ENCODE data around the gene PDGFRB. TPM values are rescaled to one million over a fixed set of nuclear protein-coding genes. Genes with fewer than 3 reads are reported as not detected.

The PDGFRB gene
- total RNA-seq, 2 experiments from 2014 or later: 0.14 to 1.0 TPM

- Mint-ChIP-seq H3K4me3 (no peak overlapping the region), H3K4me1 (ENCODE audit: low read depth) (no peaks in the 10 kb centered on the region), H3K27ac (no peak overlapping the region), H3K27me3 (ENCODE audit: low read depth) (no peaks in the 10 kb centered on the region), H3K36me3 (ENCODE audit: low read depth) (no peaks in the 10 kb centered on the region), H3K9me3 (no peaks in the 10 kb centered on the region)
- intact Hi-C loops (cut with micrococcal nuclease): no loop called here
- DNase-seq: no peak
- CTCF ChIA-PET: interaction anchor here (1.3 to 1.4 kb wide), 3 partner anchors 14 to 259 kb away, joined by 3 to 4 read pairs (median 4); no protein-coding TSS in a partner anchor
These were observed 44.5 kb downstream of the PDGFRB start for GRCh38 chr5:150111122-150111521.

- no peak for DNase-seq
- intact Hi-C loops (cut with micrococcal nuclease): no loop called here
- no peaks in the 10 kb centered on the region for H3K4me1 Mint-ChIP-seq (ENCODE audit: low read depth)
- H3K27ac Mint-ChIP-seq: no peak overlapping the region
- H3K9me3 Mint-ChIP-seq: no peaks in the 10 kb centered on the region
- H3K4me3 Mint-ChIP-seq: no peak overlapping the region
- H3K36me3 Mint-ChIP-seq (ENCODE audit: low read depth): no peaks in the 10 kb centered on the region
- CTCF ChIA-PET: no interaction called here
- no peaks in the 10 kb centered on the region for H3K27me3 Mint-ChIP-seq (ENCODE audit: low read depth)
These were observed 45.7 kb downstream of the PDGFRB start for GRCh38 chr5:150109921-150110320.

GRCh38 chr5:150108711-150109514, 46.7 kb downstream of the PDGFRB start:
- CTCF ChIA-PET: interaction anchor here (0.7 kb wide), 1 partner anchor 20 kb away, joined by 3 read pairs; no protein-coding TSS in a partner anchor
- no peaks in the 10 kb centered on the region for H3K9me3 Mint-ChIP-seq
- H3K27me3 Mint-ChIP-seq (ENCODE audit: low read depth): no peaks in the 10 kb centered on the region
- H3K4me1 Mint-ChIP-seq (ENCODE audit: low read depth): no peaks in the 10 kb centered on the region
- no peak for DNase-seq
- H3K27ac Mint-ChIP-seq: no peak overlapping the region
- intact Hi-C loops (cut with micrococcal nuclease): no loop called here
- no peak overlapping the region for H3K4me3 Mint-ChIP-seq
- no peaks in the 10 kb centered on the region for H3K36me3 Mint-ChIP-seq (ENCODE audit: low read depth)

GRCh38 chr5:150107909-150108447, 47.7 kb downstream of the PDGFRB start:
- no peak for DNase-seq
- Mint-ChIP-seq H3K4me3 (no peak overlapping the region), H3K27ac (no peak overlapping the region), H3K36me3 (ENCODE audit: low read depth) (no peaks in the 10 kb centered on the region), H3K4me1 (ENCODE audit: low read depth) (no peaks in the 10 kb centered on the region), H3K9me3 (no peaks in the 10 kb centered on the region), H3K27me3 (ENCODE audit: low read depth) (no peaks in the 10 kb centered on the region)
- CTCF ChIA-PET: interaction anchor here (1.3 to 1.6 kb wide), 2 partner anchors 8 to 11 kb away, joined by 3 to 4 read pairs; no protein-coding TSS in a partner anchor
- intact Hi-C loops (cut with micrococcal nuclease): no loop called here

GRCh38 chr5:150106674-150107426, 48.8 kb downstream of the PDGFRB start:
- H3K4me3 Mint-ChIP-seq: no peak overlapping the region
- H3K9me3 Mint-ChIP-seq: no peaks in the 10 kb centered on the region
- intact Hi-C loops (cut with micrococcal nuclease): no loop called here
- H3K27me3 Mint-ChIP-seq (ENCODE audit: low read depth): no peaks in the 10 kb centered on the region
- no peak for DNase-seq
- H3K36me3 Mint-ChIP-seq (ENCODE audit: low read depth): no peaks in the 10 kb centered on the region
- no peaks in the 10 kb centered on the region for H3K4me1 Mint-ChIP-seq (ENCODE audit: low read depth)
- no peak overlapping the region for H3K27ac Mint-ChIP-seq
- CTCF ChIA-PET: interaction anchor here (0.6 to 1.6 kb wide), 2 partner anchors 12 to 1251 kb away, joined by 3 to 4 read pairs; no protein-coding TSS in a partner anchor

GRCh38 chr5:150105928-150106615, 49.6 kb downstream of the PDGFRB start:
- H3K27ac Mint-ChIP-seq: no peak overlapping the region
- CTCF ChIA-PET: interaction anchor here (0.6 to 1.6 kb wide), 3 partner anchors 9 to 13 kb away, joined by 3 to 4 read pairs (median 3); no protein-coding TSS in a partner anchor
- intact Hi-C loops (cut with micrococcal nuclease): no loop called here
- DNase-seq: no peak
- no peak overlapping the region for H3K4me3 Mint-ChIP-seq
- H3K9me3 Mint-ChIP-seq: no peaks in the 10 kb centered on the region
- H3K36me3 Mint-ChIP-seq (ENCODE audit: low read depth): no peaks in the 10 kb centered on the region
- H3K27me3 Mint-ChIP-seq (ENCODE audit: low read depth): no peaks in the 10 kb centered on the region
- H3K4me1 Mint-ChIP-seq (ENCODE audit: low read depth): no peaks in the 10 kb centered on the region

- CTCF ChIA-PET: no interaction called here
- no peaks in the 10 kb centered on the region for H3K36me3 Mint-ChIP-seq (ENCODE audit: low read depth)
- intact Hi-C loops (cut with micrococcal nuclease): no loop called here
These were observed 51.1 kb downstream of the PDGFRB start for GRCh38 chr5:150104550-150104870.

GRCh38 chr5:150103678-150104549, 51.7 kb downstream of the PDGFRB start:
- CTCF ChIA-PET: no interaction called here
- Mint-ChIP-seq H3K27me3 (ENCODE audit: low read depth) (no peaks in the 10 kb centered on the region), H3K4me1 (ENCODE audit: low read depth) (no peaks in the 10 kb centered on the region), H3K4me3 (no peak overlapping the region), H3K27ac (no peak overlapping the region), H3K9me3 (no peaks in the 10 kb centered on the region), H3K36me3 (ENCODE audit: low read depth) (no peaks in the 10 kb centered on the region)
- intact Hi-C loops (cut with micrococcal nuclease): no loop called here
- no peak for DNase-seq

More at GRCh38 chr5:150104550-150104870, 51.1 kb downstream of the PDGFRB start:
- no peaks in the 10 kb centered on the region for H3K9me3 Mint-ChIP-seq
- no peaks in the 10 kb centered on the region for H3K27me3 Mint-ChIP-seq (ENCODE audit: low read depth)
- H3K4me1 Mint-ChIP-seq (ENCODE audit: low read depth): no peaks in the 10 kb centered on the region
- no peak overlapping the region for H3K27ac Mint-ChIP-seq
- no peak for DNase-seq
- no peak overlapping the region for H3K4me3 Mint-ChIP-seq

GRCh38 chr5:150101023-150101422, 54.6 kb downstream of the PDGFRB start:
- Mint-ChIP-seq H3K9me3 (no peaks in the 10 kb centered on the region), H3K36me3 (ENCODE audit: low read depth) (no peaks in the 10 kb centered on the region), H3K4me1 (ENCODE audit: low read depth) (no peaks in the 10 kb centered on the region), H3K4me3 (no peak overlapping the region), H3K27ac (no peak overlapping the region), H3K27me3 (ENCODE audit: low read depth) (no peaks in the 10 kb centered on the region)
- CTCF ChIA-PET: no interaction called here
- no peak for DNase-seq
- intact Hi-C loops (cut with micrococcal nuclease): no loop called here

- intact Hi-C loops (cut with micrococcal nuclease): no loop called here
- CTCF ChIA-PET: no interaction called here
- Mint-ChIP-seq H3K36me3 (ENCODE audit: low read depth) (no peaks in the 10 kb centered on the region), H3K4me3 (no peak overlapping the region), H3K9me3 (no peaks in the 10 kb centered on the region), H3K4me1 (ENCODE audit: low read depth) (peaks cover 8% of the 10 kb centered on the region), H3K27me3 (ENCODE audit: low read depth) (peaks cover 4% of the 10 kb centered on the region), H3K27ac (no peak overlapping the region)
- no peak for DNase-seq
These were observed 58.5 kb downstream of the PDGFRB start for GRCh38 chr5:150097152-150097551.

- Mint-ChIP-seq H3K9me3 (no peaks in the 10 kb centered on the region), H3K27me3 (ENCODE audit: low read depth) (peaks cover 16% of the 10 kb centered on the region), H3K4me3 (no peak overlapping the region), H3K36me3 (ENCODE audit: low read depth) (no peaks in the 10 kb centered on the region), H3K27ac (peak overlapping the region; percentile 79), H3K4me1 (ENCODE audit: low read depth) (peaks cover 15% of the 10 kb centered on the region)
- intact Hi-C loops (cut with micrococcal nuclease): loop anchor here (1.0 kb wide), 4 partner anchors 25 to 516 kb away; no protein-coding TSS in a partner anchor
- CTCF ChIA-PET: no interaction called here
- DNase-seq: no peak
These were observed 63.4 kb downstream of the PDGFRB start for GRCh38 chr5:150092159-150092787.
